ENCODE data around the gene RSAD2.

RSAD2 gene

GRCh38 chr2:6920743-6921064 lies 43.1 kb downstream of the RSAD2 start:
- H3K9me3 ChIP-seq (ENCODE audit: control insufficient read depth, low read length) = no peaks in the 10 kb centered on the region
- H3K79me2 ChIP-seq = peaks cover 35% of the 10 kb centered on the region
- no peak overlapping the region for H3K4me3 ChIP-seq (ENCODE audit: low read depth, low read length)
- no peak overlapping the region for H3K9ac ChIP-seq
- H3K27ac ChIP-seq = peak overlapping the region; percentile 79
- H3K4me1 ChIP-seq = peaks cover 63% of the 10 kb centered on the region
- no peak overlapping the region for H2AFZ ChIP-seq
- TF ChIP-seq CTCF (IDR thresholded peaks at IDR 0.05) = no peak
- H3K27me3 ChIP-seq (ENCODE audit: control insufficient read depth, insufficient read depth, low read length) = no peaks in the 10 kb centered on the region
- no peak overlapping the region for H3K4me2 ChIP-seq (ENCODE audit: low read length)
- no peaks in the 10 kb centered on the region for H3K36me3 ChIP-seq (ENCODE audit: control insufficient read depth, insufficient read depth, low read length)

GRCh38 chr2:6921321-6921922 lies 43.8 kb downstream of the RSAD2 start:
- H3K27ac ChIP-seq = peak overlapping the region; percentile 79
- H2AFZ ChIP-seq = peak overlapping the region; percentile 17
- no peaks in the 10 kb centered on the region for H3K27me3 ChIP-seq (ENCODE audit: control insufficient read depth, insufficient read depth, low read length)
- no peak for TF ChIP-seq CTCF (IDR thresholded peaks at IDR 0.05)
- H3K4me3 ChIP-seq (ENCODE audit: low read depth, low read length) = no peak overlapping the region
- no peak overlapping the region for H3K4me2 ChIP-seq (ENCODE audit: low read length)
- H3K79me2 ChIP-seq = peaks cover 35% of the 10 kb centered on the region
- no peaks in the 10 kb centered on the region for H3K9me3 ChIP-seq (ENCODE audit: control insufficient read depth, low read length)
- no peak overlapping the region for H3K9ac ChIP-seq
- peaks cover 70% of the 10 kb centered on the region for H3K4me1 ChIP-seq
- H3K36me3 ChIP-seq (ENCODE audit: control insufficient read depth, insufficient read depth, low read length) = no peaks in the 10 kb centered on the region

- Histone ChIP-seq H3K27me3 (ENCODE audit: control insufficient read depth, insufficient read depth, low read length) (no peaks in the 10 kb centered on the region), H3K36me3 (ENCODE audit: control insufficient read depth, insufficient read depth, low read length) (no peaks in the 10 kb centered on the region), H3K79me2 (peaks cover 31% of the 10 kb centered on the region), H3K4me3 (ENCODE audit: low read depth, low read length) (no peak overlapping the region), H3K9ac (no peak overlapping the region), H3K4me2 (ENCODE audit: low read length) (no peak overlapping the region), H3K4me1 (peaks cover 74% of the 10 kb centered on the region), H2AFZ (peak overlapping the region; percentile 17), H3K27ac (peak overlapping the region; percentile 79), H3K9me3 (ENCODE audit: control insufficient read depth, low read length) (no peaks in the 10 kb centered on the region)
- peak; percentile 53 for TF ChIP-seq CTCF (IDR thresholded peaks at IDR 0.05)
Observed at GRCh38 chr2:6922201-6922656, 44.7 kb downstream of the RSAD2 start.

GRCh38 chr2:6923319-6923718 lies 45.7 kb downstream of the RSAD2 start:
- H3K36me3 ChIP-seq (ENCODE audit: control insufficient read depth, insufficient read depth, low read length) = no peaks in the 10 kb centered on the region
- no peak overlapping the region for H3K9ac ChIP-seq
- no peaks in the 10 kb centered on the region for H3K27me3 ChIP-seq (ENCODE audit: control insufficient read depth, insufficient read depth, low read length)
- H3K9me3 ChIP-seq (ENCODE audit: control insufficient read depth, low read length) = no peaks in the 10 kb centered on the region
- peaks cover 82% of the 10 kb centered on the region for H3K4me1 ChIP-seq
- TF ChIP-seq CTCF (IDR thresholded peaks at IDR 0.05) = no peak
- peak overlapping the region; percentile 79 for H3K27ac ChIP-seq
- H3K4me2 ChIP-seq (ENCODE audit: low read length) = no peak overlapping the region
- H3K79me2 ChIP-seq = peaks cover 30% of the 10 kb centered on the region
- H2AFZ ChIP-seq = no peak overlapping the region
- no peak overlapping the region for H3K4me3 ChIP-seq (ENCODE audit: low read depth, low read length)

Measured in parathyroid adenoma (tissue), 2 donors.